GM21825 (cell line): ENCODE measurements around the gene ESRRG.
"Not testable (repeated sequence)": the region's sequence is repeated elsewhere in the genome, so short reads cannot be mapped to it uniquely, and the experiment has no call there.

Experiments used
- ATAC-seq: cut with Tn5 transposase; IDR thresholded peaks from one replicate; pipeline ENCODE4 v1.9.1; 2021; ENCODE audit warnings: mild to moderate bottlenecking, moderate library complexity; ENCODE audit not compliant: unreplicated experiment

ESRRG gene

GRCh38 chr1:216576234-216576937, 146.8 kb downstream of the ESRRG start:
- ATAC-seq = no peak

GRCh38 chr1:216566641-216567205, 156.5 kb downstream of the ESRRG start:
- ATAC-seq = no peak

GRCh38 chr1:216563087-216563486, 160.1 kb downstream of the ESRRG start:
- no peak for ATAC-seq

GRCh38 chr1:216562383-216562782, 160.8 kb downstream of the ESRRG start:
- no peak for ATAC-seq

GRCh38 chr1:216560527-216560926, 162.7 kb downstream of the ESRRG start:
- no peak for ATAC-seq

GRCh38 chr1:216559359-216559758, 163.9 kb downstream of the ESRRG start:
- no peak for ATAC-seq

GRCh38 chr1:216555653-216556052, 167.6 kb downstream of the ESRRG start:
- ATAC-seq = no peak

- no peak for ATAC-seq
Observed at GRCh38 chr1:216554934-216555333, 168.3 kb downstream of the ESRRG start.

GRCh38 chr1:216553766-216554165, 169.5 kb downstream of the ESRRG start:
- ATAC-seq = no peak

GRCh38 chr1:216553040-216553439, 170.2 kb downstream of the ESRRG start:
- ATAC-seq = no peak

GRCh38 chr1:216549796-216550195, 173.4 kb downstream of the ESRRG start:
- ATAC-seq = no peak

- no peak for ATAC-seq
Observed at GRCh38 chr1:216542741-216543140, 180.5 kb downstream of the ESRRG start.

GRCh38 chr1:216542263-216542662, 181.0 kb downstream of the ESRRG start:
- no peak for ATAC-seq

- no peak for ATAC-seq
Observed at GRCh38 chr1:216535751-216536150, 187.5 kb downstream of the ESRRG start.

GRCh38 chr1:216535059-216535458, 188.2 kb downstream of the ESRRG start:
- ATAC-seq = no peak

- no peak for ATAC-seq
Observed at GRCh38 chr1:216533776-216534175, 189.5 kb downstream of the ESRRG start.

- ATAC-seq = no peak
Observed at GRCh38 chr1:216532251-216532798, 190.9 kb downstream of the ESRRG start.

GRCh38 chr1:216531263-216532239, 191.7 kb downstream of the ESRRG start:
- no peak for ATAC-seq

- ATAC-seq = not testable (repeated sequence)
Observed at GRCh38 chr1:216529851-216530250, 193.4 kb downstream of the ESRRG start.

GRCh38 chr1:216528816-216529215, 194.4 kb downstream of the ESRRG start:
- peak; percentile 86 for ATAC-seq

- no peak for ATAC-seq
Observed at GRCh38 chr1:216523449-216524190, 199.6 kb downstream of the ESRRG start.
